Measurements from ENCODE around the gene MPI.
"Not testable (repeated sequence)": the region's sequence is repeated elsewhere in the genome, so short reads cannot be mapped to it uniquely, and the experiment has no call there.

The MPI gene

GRCh38 chr15:74865316-74865715 is 24.5 kb upstream of the MPI start:
- no peak for DNase-seq

- DNase-seq, result peak; percentile 51
These were observed 23.8 kb upstream of the MPI start for GRCh38 chr15:74866090-74866489.

DNA sequence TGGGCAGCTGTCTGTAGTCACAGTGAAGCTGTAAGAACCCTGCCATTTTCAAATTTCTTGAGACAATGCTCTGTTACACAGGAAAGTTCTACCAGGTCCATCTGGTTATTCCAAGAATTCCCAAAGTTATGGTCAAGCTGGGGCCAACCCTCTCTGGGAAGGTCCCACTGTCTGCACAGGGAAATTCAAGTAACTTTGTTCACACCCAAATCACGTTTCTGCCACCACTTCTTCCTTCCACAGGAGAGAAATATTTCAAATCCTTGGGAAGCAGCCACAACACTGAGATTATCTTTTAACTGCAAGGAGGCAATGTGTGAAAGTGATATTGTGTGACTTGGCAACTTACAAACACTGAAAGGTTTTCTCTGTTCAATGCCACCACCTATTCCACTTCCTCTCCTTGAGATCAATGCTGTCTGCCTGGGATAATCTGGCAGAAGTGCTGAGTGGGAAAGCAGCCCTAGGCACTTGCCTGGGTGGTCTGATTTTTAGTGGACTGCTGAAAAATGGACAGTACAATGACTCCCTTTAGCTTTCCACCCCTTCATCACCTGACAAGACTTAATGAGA is 22.3 kb upstream of the MPI start:
- DNase-seq, result no peak

DNA sequence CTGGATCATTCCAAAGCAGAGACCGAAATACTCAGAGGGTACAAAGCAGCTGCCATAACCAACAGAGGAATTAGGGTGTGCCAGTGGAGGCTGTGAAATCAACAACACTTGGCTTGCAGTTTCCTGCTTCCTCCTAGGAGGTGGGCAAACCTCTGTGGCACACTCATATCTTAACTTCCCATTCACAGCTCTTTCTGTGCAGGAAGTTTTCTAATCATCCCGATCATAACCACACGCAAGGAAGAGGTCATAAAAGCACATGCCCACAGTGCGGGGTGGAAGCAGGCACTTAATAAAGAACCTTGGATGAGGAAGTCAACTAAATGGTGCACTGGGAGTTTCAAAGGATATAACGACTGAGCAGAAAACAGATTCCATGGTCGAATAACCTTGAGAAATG is 21.8 kb upstream of the MPI start:
- DNase-seq, result no peak

DNA sequence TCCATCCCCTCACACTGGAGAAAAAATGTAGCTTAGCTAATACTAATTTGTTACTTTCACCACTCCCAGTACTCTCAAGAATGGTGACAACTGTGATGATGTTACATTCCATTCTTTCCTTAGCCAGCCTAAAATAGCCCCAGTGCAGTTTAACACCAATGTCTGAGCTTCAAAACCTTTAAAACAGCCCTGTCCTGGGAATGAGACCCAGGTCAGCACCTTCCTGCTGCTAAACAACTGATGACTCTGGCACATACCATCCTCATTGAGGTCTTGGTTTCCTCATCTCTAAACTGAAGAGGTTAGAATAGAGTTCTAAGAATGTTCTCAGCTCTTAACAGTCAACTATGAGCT is 20.5 kb upstream of the MPI start:
- no peak for DNase-seq

GRCh38 chr15:74869726-74870407 is 20.0 kb upstream of the MPI start:
- DNase-seq, result no peak

GRCh38 chr15:74870436-74871215 is 19.2 kb upstream of the MPI start:
- no peak for DNase-seq

DNA sequence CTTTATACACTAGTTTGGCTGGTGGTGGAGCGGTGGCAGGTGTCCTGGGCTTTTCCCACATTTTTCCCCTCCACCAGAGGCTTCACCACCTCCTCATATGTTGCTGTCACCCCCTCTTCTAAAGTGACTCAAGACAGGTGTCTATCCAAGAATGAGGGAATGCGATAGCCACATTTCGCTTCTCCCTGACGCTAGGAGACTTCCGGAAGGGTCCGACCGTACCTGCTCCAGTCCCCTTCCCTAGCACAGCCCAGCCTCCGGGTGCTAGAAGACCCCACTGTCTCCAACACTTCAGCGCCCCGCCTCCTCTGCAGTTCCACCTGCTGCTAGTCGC is 17.2 kb upstream of the MPI start:
- no peak for DNase-seq

GRCh38 chr15:74873036-74873755 is 16.6 kb upstream of the MPI start, which contains the start of gene SCAMP2:
SCAMP2 (minus strand) TSS chr15:74873365; CDS start chr15:74873255, 110 bp downstream.
- DNase-seq, result peak; percentile 93

DNA sequence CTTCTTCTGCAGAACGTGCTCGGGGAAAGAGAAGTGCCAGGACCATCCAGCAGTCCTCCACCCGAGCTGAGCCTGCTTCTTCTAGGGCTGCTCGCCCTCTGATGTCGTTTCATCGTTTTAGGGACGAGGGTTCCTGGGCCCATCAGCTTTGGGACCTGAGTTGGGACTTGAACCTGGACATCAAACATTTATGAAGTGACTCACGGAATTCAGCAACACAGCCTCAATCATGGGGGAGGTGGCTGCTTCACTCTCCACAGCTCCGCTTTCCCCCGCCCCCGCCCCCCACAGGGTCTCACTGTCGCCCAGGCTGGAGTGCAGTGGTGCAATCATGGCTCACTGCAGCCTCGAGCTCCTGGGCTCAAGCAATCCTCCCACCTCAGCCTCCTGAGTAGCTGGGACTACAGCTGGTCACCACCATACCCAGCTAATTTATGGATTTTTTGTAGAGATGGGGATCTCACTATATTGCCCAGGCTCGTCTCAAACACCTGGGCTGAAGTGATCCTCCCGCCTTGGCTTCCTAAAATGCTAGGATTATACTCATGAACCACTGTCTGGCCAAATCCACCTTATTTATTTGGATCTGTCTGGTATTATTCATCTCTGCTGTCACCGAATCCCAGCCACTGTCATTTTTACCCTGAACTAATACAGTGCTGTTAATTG is 16.0 kb upstream of the MPI start:
- DNase-seq, result peak; percentile 45

DNA sequence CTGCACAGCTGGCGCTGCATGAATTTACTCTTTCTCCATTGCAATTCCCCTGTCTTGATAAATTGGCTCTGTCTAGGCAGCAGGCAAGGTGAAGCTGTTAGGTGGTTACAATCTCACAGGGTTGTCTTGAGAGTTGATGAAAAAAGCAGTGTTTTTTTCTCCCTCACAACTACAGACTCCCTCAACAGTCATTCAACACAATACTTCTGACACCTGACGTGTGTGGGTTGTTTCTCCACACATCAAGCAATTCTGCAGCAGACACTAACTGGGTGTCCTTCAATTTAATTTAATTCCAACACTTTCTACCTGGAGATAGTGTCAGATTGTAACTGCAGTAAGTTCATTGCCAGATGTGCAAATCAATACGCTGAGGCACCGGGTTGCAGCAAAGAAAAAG is 11.6 kb upstream of the MPI start:
- DNase-seq, result no peak

- no peak for DNase-seq
These were observed 7.3 kb upstream of the MPI start for GRCh38 chr15:74882528-74882927.

- DNase-seq, result peak; percentile 35
These were observed 5.2 kb upstream of the MPI start for GRCh38 chr15:74884428-74885223.

- DNase-seq, result no peak
These were observed 4.4 kb upstream of the MPI start for GRCh38 chr15:74885461-74885860.

DNA sequence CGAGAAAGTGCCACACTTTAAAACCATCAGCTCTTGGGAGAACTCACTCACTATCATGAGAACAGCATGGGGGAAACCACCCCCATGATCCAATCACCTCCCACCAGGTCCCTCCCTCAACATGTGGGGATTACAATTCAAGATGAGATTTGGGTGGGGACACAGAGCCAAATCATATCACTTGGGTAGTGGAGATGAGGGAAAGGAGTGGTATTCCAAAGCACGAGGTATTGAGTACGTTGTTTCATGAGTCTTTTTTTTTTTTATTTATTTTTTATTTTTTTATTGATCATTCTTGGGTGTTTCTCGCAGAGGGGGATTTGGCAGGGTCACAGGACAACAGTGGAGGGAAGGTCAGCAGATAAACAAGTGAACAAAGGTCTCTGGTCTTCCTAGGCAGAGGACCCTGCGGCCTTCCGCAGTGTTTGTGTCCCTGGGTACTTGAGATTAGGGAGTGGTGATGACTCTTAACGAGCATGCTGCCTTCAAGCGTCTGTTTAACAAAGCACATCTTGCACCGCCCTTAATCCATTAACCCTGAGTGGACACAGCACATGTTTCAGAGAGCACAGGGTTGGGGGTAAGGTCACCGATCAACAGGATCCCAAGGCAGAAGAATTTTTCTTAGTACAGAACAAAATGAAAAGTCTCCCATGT is 2.2 kb upstream of the MPI start:
- DNase-seq, result not testable (repeated sequence)

GRCh38 chr15:74888716-74889115 is 1.1 kb upstream of the MPI start:
- DNase-seq, result no peak

DNA sequence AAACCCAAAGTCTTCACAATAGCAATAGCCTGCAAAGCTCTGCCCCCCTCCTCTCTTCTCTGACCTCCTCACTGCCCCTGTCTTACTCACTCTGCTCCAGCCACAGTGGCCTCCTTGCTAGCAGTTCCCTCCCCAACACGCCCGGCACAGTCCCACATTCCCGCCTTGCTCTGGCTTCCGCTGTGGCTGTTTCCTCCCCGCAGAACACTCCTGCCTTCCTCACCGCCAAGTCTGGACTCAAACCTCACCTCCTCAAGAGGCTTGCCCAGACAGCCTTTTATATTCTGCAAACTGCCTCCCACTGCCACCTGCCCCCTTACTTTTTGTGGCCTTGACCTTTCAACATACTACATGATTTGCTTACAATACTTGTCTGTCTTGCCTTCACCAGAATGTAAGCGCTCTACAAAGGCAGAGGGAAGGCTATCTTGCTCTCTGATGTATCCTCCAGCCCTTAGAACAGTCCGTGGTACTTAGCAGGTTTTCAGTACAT is 406 bp upstream of the MPI start:
- peak; percentile 46 for DNase-seq

GRCh38 chr15:74890665-74890960 is 771 bp downstream of the MPI start:
- no peak for DNase-seq

DNA sequence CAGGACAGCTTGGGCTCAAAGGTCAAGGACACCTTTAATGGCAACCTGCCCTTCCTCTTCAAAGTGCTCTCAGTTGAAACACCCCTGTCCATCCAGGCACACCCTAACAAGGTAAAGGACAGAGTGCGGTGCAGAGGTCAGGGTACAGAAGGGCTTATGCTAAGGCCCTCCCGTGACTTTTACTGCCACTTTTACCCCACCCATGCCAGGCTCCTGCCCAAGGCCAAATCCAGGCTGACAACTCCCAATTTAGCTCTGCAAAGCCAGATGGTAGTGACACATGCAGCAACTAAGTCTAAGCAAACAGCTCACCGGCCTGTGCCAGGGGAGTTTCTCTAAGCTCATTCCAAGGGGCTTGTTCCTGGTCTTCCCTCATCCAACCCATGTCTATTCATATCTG is 1.6 kb downstream of the MPI start:
- DNase-seq, result no peak

DNA sequence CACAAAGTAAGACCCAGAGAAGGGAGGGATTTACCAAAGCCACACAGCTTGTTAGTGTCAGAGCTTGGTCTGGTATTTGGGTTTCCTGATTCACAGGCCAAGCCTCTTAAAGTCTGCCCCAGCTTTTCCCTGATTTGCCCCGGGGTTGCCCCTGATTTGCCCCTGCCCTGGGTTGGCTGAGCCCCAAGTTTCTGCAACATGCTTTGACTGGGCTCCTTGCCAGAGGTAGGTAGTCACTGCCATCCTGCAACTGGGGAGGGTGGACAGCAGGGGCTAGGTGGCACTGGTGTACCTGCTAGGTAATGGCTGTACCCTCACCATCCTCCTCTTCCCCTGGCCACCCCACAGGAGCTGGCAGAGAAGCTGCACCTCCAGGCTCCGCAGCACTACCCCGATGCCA is 2.5 kb downstream of the MPI start:
- no peak for DNase-seq

DNA sequence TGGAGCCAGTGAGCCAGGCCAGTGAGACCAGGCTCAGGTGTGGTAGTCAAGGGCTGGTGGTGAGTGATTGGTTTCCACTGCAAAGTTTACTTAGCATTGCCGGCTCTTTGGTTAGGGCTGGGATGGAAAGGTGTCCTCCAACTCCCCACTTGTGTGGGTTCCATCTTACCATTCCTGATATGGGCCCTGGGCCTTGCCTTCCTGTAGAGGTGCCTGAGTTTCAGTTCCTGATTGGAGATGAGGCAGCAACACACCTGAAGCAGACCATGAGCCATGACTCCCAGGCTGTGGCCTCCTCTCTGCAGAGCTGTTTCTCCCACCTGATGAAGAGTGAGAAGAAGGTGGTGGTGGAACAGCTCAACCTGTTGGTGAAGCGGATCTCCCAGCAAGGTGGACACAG is 3.1 kb downstream of the MPI start:
- DNase-seq, result no peak

GRCh38 chr15:74893627-74894026 is 3.8 kb downstream of the MPI start:
- no peak for DNase-seq
